Measurements from ENCODE around the gene CPLX3.

The CPLX3 gene

GRCh38 chr15:74802290-74802689 is 24.1 kb upstream of the CPLX3 start:
- no peak for DNase-seq (ENCODE audit: low read depth, low spot score)

GRCh38 chr15:74802862-74803447 is 23.5 kb upstream of the CPLX3 start:
- DNase-seq (ENCODE audit: low read depth, low spot score) = no peak

- no peak for DNase-seq (ENCODE audit: low read depth, low spot score)
These were observed 21.5 kb upstream of the CPLX3 start for GRCh38 chr15:74804935-74805334.

DNA sequence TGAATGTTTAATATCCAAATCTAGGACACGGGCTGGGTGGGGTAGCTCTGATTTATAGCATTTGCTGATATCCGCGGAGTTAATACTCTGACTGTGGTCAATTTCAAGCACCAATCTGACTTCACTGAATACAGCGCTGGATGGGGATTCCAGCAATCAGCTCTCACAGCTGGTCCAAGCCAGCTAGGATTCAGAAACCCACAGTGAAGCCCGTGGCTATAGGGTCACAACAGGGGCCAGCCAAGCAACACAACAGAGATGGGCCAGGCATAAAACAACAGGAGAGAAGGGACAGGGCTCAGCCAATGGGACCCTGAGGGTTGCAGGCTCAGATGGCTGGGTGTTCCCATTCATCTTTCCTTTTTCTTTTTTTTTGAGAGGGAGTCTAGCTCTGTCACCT is 19.1 kb upstream of the CPLX3 start:
- no peak for DNase-seq (ENCODE audit: low read depth, low spot score)

DNA sequence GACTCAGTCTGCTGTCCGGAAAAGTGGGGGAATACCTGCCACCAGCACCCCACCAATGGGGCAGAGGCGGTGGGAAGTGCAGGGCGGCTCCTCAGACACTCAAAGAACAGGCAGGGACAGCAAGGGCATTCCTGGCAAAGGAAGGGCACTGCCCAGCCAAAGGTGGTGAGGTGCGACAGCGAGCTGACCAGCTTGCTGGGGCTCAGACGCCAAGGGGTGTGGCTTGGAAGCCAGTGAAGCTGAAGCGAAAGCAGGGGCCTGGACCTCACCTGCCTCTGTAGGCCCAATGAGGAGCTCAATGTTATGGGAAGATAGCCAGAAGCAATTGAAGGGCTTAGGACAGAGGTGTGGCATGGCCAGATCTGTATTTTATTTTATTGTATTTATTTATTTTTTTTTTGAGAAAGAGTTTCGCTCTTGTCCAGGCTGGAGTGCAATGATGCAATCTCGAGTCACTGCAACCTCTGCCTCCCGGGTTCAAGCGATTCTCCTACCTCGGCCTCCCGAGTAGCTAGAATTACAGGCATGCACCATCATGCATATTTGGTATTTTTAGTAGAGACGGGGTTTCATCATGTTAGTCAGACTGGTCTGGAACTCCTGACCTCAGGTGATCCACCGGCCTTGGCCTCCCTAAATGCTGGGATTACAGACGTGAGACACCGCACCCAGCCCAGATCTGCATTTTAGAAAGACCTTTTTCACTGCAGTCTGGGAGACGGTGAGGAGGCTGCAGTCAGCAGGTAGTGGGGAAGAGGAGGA is 18.2 kb upstream of the CPLX3 start:
- DNase-seq (ENCODE audit: low read depth, low spot score) = no peak

GRCh38 chr15:74808840-74809229 is 17.6 kb upstream of the CPLX3 start:
- DNase-seq (ENCODE audit: low read depth, low spot score) = no peak

DNA sequence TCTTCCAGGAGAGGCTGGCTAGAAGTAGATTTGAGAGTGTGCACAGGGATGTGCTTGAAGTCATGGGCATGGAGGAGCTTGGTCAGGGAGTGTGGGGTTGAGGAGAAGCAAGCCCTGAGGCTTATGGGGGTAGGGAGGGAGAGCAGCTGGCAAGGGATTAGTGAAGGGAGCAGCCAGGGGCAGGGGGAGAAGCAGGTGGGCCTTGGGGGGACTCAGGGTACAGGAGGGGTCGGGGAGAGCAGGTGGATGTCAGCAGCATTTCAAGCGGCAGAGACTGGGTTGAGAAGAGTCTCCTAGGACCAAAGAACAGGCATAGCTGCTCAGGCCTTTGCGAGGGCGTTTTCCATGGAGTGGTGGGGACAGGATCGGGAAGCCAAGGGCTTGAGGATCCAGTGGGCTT is 17.2 kb upstream of the CPLX3 start:
- DNase-seq (ENCODE audit: low read depth, low spot score) = no peak

DNA sequence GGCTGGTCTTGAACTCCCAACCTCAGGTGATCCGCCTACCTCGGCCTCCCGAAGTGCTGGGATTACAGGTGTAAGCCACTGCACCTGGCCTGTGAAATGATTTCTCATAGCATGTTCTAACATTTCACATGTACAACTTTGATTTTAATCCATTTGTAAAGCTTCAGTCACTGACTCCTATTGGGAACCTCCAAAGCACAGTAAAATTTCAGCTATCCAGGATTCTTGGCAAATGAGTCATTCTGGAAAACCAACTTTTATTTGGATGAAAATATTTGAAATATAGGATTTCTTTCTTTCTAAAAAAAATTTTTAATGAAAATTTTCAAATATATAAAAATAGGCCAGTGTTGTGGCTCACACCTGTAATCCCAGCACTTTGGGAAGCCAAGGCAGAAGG is 16.5 kb upstream of the CPLX3 start:
- no peak for DNase-seq (ENCODE audit: low read depth, low spot score)

GRCh38 chr15:74812533-74812932 is 13.9 kb upstream of the CPLX3 start, which contains the start of gene LMAN1L:
TSS of gene LMAN1L (plus strand) at chr15:74812835. CDS start at chr15:74812855, 20 bp downstream.
- no peak for DNase-seq (ENCODE audit: low read depth, low spot score)

- no peak for DNase-seq (ENCODE audit: low read depth, low spot score)
These were observed 11.1 kb upstream of the CPLX3 start for GRCh38 chr15:74815121-74815934.

- DNase-seq (ENCODE audit: low read depth, low spot score) = no peak
These were observed 10.5 kb upstream of the CPLX3 start for GRCh38 chr15:74815961-74816360.

GRCh38 chr15:74816624-74817369 is 9.6 kb upstream of the CPLX3 start:
- DNase-seq (ENCODE audit: low read depth, low spot score) = no peak

DNA sequence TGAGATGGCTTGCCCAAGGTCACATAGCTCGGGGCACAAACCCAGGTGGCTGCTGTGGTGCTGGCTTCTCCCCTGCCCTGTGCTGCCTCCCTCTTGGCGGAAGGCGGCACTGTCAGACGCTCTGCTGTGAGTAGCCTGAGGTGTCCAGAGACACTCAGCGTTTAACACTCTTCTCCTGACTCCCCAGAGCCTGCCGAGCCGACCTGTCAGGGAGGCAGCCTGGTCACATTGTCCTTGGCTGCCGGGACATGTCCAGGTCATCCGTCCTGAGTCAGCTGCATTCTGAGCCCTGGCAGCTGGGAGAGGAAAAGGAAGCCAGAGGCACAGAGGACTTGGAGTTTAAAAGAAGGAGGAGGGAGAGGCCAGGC is 9.1 kb upstream of the CPLX3 start:
- no peak for DNase-seq (ENCODE audit: low read depth, low spot score)

DNA sequence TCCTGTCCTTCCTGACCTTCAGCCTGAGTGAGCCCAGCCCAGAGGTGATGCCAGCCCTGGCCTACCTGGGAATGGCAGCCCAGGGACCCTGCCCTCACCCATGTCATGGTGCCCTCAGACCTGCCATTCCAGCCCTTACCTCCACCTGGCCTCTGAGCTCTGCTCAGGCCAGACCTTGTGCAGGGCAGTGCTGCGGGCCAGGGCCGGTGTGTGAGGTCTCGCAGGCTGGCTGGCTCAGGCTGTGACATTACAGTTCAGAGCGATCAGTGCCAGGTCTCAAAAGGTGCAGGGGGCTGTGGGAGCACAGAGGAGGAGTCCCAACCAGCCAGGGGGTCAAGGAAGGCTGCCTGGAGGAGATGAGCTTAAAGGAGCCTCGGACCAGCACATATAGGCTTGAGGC is 6.4 kb upstream of the CPLX3 start:
- no peak for DNase-seq (ENCODE audit: low read depth, low spot score)

DNA sequence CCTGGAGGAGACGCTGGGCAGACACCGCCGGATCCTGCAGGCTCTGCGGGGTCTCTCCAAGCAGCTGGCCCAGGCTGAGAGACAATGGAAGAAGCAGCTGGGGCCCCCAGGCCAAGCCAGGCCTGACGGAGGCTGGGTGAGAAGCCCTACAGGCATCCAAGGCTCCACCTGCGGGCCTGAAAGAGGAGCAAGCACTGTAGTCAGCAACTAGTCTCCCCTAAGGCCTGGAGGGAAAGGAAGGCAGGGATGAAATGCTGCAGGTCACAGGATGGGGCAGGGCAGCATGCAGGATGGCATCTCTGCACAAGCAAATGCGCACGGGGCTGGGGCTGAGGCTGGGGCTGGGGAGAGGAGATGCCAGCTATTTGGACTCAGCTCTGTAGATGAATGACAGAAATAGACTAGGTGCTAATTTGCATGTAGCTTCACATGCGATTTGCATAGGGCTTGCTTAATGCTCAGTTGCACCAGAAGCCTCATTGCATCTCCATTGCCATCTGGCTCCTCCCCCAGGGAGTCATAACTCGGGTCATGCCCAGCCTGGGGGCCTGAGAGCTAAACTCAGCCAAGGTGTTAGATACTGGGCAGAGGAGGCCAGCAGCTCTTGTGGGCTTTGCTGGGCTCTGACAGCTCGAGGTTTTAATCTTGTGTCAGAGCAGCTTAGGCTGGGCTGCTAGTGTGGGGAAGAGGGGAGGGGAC is 5.2 kb upstream of the CPLX3 start:
- DNase-seq (ENCODE audit: low read depth, low spot score) = no peak

GRCh38 chr15:74821790-74822158 is 4.7 kb upstream of the CPLX3 start:
- no peak for DNase-seq (ENCODE audit: low read depth, low spot score)

DNA sequence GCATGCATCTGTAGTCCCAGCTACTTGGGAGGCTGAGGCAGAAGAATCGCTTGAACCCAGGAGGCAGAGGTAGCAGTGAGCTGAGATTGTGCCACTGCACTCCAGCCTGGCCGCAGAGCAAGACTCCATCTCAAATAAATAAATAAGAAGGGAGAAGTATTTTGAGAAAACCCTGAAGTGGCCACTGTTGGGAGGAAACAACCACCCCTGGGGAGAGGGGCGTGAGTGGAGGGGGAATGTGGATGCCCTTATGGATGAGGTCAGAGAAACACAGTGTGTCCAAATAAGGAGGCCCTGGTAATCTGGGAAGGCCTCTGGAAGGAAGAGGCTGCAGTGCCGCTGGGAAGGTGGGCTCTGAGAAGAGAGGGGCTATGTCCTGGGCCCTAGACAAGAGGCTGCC is 4.2 kb upstream of the CPLX3 start:
- no peak for DNase-seq (ENCODE audit: low read depth, low spot score)

DNA sequence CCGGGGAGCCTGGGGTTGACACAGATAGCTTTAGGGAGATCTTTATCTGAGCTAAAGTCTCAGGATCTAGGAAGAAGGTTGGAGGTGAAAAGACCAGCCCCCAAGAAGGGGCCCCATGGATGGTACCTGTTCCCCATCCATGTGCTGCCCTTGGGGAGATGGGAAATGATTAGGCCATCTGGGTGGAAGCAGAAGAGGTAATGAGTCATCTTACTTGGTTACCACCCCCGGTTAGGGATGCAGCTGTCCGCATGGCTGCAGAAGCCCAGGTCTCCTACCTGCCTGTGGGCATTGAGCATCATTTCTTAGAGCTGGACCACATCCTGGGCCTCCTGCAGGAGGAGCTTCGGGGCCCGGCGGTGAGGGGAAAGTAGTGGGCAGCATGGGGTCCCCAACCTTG is 3.1 kb upstream of the CPLX3 start:
- no peak for DNase-seq (ENCODE audit: low read depth, low spot score)

GRCh38 chr15:74824976-74825375 is 1.5 kb upstream of the CPLX3 start:
- no peak for DNase-seq (ENCODE audit: low read depth, low spot score)

DNA sequence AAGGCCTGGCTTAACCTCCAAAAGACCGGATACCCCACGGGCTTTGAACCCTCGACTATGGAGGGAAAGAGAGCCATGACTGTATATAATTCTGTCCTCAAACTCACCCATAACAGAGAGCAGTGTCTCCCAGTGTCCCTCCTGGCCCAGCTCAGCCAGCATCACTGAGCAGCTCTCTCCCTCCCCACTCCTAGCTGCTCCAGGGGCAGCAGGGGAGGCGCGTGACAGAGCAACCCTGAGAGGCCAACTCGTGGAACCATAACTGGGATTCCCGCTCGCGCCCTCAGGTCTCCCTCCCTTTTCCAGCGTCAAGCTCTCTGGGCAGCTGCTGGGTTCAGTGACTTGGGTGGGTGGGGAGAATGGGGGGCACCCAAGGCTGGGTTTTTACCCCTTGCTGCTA is 561 bp upstream of the CPLX3 start:
- no peak for DNase-seq (ENCODE audit: low read depth, low spot score)

GRCh38 chr15:74826921-74827320 is 494 bp downstream of the CPLX3 start:
- DNase-seq (ENCODE audit: low read depth, low spot score) = no peak

DNA sequence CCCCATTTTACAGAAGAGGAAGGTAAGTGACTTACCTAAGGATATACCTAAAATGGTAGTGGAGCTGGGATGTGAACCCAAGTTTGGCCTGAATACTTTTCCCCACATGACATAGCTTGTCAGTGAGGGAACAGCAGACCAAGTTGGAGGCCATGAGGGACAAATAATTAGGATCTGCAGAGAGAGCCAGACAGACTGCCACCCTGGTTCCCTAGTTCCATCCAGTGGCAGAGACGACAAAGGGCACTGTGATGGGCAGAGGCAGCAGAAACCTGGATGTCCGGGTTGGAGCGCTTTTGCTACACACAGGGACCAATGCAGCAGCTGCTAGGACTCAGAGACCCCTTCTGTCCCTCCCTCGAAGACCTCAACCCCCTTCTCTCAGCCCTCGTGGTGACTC is 1.2 kb downstream of the CPLX3 start:
- DNase-seq (ENCODE audit: low read depth, low spot score) = no peak
